Stimulated activated CD8-positive, alpha-beta memory T cell treated with anti-CD3 and anti-CD28 coated beads, Interleukin-2, amount 100 ng/mL, for 48 hours (primary cell): ENCODE data around the gene MOGAT2.
"Not testable (repeated sequence)": the region's sequence is repeated elsewhere in the genome, so short reads cannot be mapped to it uniquely, and the experiment has no call there.

Source experiments
- DNase-seq, 2 donors: peaks; one replicate each; pipeline ENCODE4 v3.0.0-alpha.2; 2020; ENCODE audit warnings: low read depth in 2 of 2

Gene MOGAT2

GRCh38 chr11:75717608-75718418, at the start of gene MOGAT2:
TSS of gene MOGAT2 (plus strand) at chr11:75717838. CDS start at chr11:75717889, 51 bp downstream.
- no peak for DNase-seq

GRCh38 chr11:75668451-75669297, 49.0 kb upstream of the MOGAT2 start, which contains the start of gene MAP6:
TSS of gene MAP6 (minus strand) at chr11:75669038. CDS start at chr11:75668369, 669 bp downstream.
- DNase-seq, result no peak

DNA sequence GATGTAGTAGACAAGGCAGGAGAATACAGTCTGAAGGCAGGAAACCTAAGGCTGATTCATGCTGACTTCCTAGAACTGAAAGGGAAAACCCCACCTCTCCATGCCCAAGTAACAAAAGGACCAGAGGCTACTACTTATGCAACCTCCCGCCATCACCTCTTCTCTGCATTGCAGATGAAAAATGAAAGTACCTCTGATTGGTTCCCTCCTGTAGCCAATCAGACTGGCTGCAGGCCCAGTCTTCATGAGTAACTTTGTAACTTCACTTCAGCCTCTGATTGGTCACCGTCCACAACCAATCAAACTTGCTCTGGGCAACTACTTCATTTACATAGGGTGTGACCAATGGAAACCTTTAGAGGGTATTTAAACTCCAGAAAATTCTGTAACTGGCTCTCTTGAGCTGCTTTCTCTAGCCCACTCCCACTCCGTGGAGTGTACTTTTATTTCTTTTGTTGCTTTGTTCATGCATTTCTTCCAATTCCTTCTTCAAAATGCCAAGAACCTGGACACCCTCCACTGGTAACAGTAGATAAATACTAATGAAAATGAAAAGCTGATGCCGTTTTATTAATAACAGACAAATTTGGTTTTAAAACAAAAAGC, 43.6 kb upstream of the MOGAT2 start:
- DNase-seq, result peak; percentile 21 to 28

DNA sequence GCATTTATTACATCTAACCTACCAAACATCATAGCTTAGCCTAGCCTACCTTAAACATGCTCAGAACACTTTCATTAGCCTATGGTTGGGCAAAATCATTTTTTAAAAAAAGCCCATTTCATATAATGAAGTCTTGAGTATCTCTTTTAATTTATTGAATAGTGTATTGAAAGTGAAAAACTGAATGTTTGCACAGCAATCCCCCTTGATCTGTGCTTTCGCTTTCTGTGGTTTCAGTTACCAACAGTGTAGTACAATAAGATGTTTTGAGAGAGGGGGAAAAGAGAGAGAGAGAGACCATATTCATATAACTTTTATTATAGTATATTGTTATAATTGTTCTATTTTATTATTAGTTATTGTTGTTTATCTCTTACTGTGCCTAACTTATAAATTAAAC, 40.4 kb upstream of the MOGAT2 start:
- no peak for DNase-seq

DNA sequence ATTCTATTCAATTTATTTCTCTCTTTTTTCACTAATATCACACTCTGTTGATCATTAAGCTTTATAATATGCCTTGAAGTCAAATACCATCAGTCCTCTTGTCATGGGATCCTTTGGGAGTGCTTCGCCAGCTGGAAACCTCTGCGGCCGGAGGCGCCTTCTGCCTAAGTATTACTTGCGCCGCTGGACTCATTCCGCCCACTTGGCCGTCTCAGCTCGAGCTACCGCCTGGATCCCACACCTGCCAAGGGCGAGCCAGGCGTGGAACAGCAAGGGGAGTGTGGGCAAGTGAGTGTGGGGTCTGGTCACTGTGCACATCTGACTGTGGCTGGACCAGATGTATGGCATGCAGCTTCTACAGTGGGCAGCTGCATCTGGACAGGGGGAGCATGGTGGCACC, 39.7 kb upstream of the MOGAT2 start:
- DNase-seq, result no peak

GRCh38 chr11:75678620-75679259, 38.9 kb upstream of the MOGAT2 start:
- no peak for DNase-seq

GRCh38 chr11:75679566-75679965, 38.1 kb upstream of the MOGAT2 start:
- no peak for DNase-seq

GRCh38 chr11:75683856-75684255, 33.8 kb upstream of the MOGAT2 start:
- DNase-seq, result not testable (repeated sequence)

GRCh38 chr11:75689863-75690609, 27.6 kb upstream of the MOGAT2 start:
- DNase-seq, result no peak

- no peak for DNase-seq
Observed at GRCh38 chr11:75691804-75692203, 25.8 kb upstream of the MOGAT2 start.

- DNase-seq, result no peak
Observed at GRCh38 chr11:75697906-75698581, 19.6 kb upstream of the MOGAT2 start.

DNA sequence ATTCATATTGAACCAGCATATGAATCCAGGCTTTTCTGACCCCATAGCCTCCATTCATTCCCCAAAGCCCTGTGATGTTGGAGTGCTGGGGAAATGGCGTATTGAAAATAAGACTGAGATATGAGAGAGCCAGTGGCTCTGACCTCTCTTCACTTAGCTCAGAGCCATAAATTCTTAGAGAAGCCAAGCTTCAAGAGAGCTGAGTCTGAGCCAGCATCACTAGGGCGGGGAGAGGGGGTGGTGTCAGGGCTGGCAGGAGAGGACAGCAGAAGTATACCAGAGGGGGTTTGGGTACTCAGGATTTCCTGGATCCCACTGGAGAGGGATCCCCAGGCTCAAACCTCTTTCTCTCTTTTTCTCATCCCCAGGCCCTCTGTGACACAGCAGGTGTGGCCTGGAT, 16.7 kb upstream of the MOGAT2 start:
- no peak for DNase-seq

DNA sequence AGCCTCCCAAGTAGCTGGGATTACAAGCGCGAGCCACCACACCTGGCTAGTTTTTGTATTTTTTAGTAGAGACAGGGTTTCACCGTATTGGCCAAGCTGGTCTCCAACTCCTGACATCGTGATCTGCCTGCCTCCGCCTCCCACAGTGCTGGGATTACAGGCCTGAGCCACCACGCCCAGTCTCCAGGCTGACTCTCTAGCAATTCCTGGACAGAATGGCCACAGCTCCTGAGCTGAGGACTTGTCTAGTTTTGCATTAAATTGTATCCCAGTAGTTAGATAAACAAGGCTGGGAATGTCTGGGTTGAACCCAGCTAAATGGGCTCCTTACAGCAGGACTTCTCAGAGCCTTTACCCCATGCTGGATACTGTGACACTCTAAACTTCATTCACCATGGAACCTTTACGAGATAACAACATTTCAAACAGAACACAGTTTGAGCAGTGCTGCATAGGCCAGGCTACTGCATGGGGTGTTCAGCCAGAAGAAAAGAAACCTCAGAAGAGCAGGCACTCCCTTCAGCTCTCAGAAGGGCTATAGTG, 13.9 kb upstream of the MOGAT2 start:
- DNase-seq, result no peak

DNA sequence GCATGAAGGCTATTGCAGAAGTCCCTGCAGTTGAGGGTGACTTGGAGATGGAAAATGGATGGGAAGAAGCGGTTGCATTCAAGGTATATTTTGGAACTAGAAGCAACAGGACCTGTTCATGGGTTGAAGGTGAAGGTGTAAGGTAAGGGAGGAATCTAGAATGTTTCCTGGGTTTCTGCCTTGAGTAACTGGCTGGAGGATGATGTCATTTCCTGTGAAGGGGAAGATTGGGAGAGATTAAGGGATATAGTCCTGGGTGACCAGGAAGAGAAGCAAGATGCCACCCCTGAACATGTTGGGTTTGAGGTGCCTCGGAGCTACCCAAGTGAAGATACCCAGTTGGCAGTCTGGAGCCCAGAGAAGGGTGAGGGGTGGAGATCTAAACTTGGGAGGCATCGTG, 12.1 kb upstream of the MOGAT2 start:
- no peak for DNase-seq

GRCh38 chr11:75706260-75706729, 11.3 kb upstream of the MOGAT2 start:
- peak; percentile 44 to 45 for DNase-seq

GRCh38 chr11:75714211-75714610, 3.4 kb upstream of the MOGAT2 start:
- DNase-seq, result no peak

DNA sequence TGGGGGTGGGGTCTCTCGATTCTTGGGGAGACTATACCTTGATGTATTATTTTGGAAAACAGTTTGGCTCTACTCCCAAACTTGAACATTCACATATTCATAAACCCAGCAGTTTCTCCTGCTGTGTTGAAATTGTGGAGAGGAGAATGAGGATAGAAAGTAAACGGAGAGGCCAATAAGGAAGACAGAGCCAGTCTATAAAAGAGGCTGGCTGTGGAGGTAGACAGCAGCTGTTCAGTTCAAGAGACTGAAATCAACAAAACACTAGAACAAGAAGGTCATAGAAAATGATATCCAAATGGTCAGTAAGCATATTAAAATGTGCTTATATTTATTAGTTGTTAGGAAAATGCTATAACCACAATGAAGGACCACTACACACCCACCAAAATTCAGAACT, 1.9 kb upstream of the MOGAT2 start:
- DNase-seq, result no peak

DNA sequence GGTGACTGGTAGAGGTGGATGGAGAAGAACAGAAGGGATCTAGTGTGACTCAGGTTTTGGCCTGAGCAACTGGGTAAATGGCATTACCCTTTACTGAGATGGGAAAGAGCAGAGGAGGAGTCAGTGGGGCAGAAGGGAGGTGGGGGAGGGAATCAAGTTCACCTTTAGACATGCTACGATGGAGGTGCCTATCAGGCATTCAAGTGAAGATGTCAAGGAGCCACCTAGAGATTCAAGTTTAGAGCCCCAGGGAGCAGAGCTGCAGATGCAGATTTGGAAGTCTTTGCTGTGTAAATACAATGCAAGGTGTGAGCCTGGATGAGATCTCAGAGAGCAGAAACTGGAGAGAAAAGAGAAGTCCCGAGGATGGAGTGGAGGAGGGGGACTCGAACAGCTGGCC, 979 bp upstream of the MOGAT2 start:
- DNase-seq, result no peak

GRCh38 chr11:75718419-75719339, 1.0 kb downstream of the MOGAT2 start:
- no peak for DNase-seq
